GM12878 (cell line): ENCODE data around the gene GIMAP1. TPM values are rescaled to one million over a fixed set of nuclear protein-coding genes. Genes with fewer than 3 reads are reported as not detected.
A peak's percentile ranks its signal among the peaks of the same experiment; 100 is the strongest.

Experiments
- ATAC-seq: fragments of 200-7000 bp; cut with Tn5 transposase; 3 replicates; pipeline ENCODE4 v1.9.1; 2020; ENCODE audit warnings: mild to moderate bottlenecking, moderate library complexity
- BruUV-seq: library from RNA; stranded (reverse); fragments of 400-500 nt; replicated peaks from 2 replicates; lab custom pipeline; 2021; lab: Mats Ljungman, UMichigan
- CTCF ChIA-PET: fragments of 300-600 bp; sonication (Branson Sonifier 250); formaldehyde crosslinking; extraction: SDS; loops from one replicate; lab custom pipeline; 2021; ENCODE audit warnings: inconsistent platforms; lab: Yijun Ruan, JAX
- POLR2A ChIA-PET: fragments of 350-600 bp; formaldehyde crosslinking; extraction: SDS; loops from one replicate; lab custom pipeline; 2021; ENCODE audit warnings: inconsistent platforms; lab: Charles Lee
- RAD21 ChIA-PET: fragments of 300-600 bp; sonication (Branson Sonifier 250); formaldehyde crosslinking; loops from one replicate; lab custom pipeline; 2023; ENCODE audit warnings: antibody characterized with exemption; ENCODE audit not compliant: unreplicated experiment; lab: Charles Lee
- SMC1A ChIA-PET: fragments of 300-600 bp; sonication (Branson Sonifier 250); formaldehyde crosslinking; loops from one replicate; lab custom pipeline; 2023; ENCODE audit not compliant: unreplicated experiment, uncharacterized antibody; lab: Charles Lee
- DNase-seq: peaks from one replicate; pipeline ENCODE4 v3.0.0-alpha.2; 2011; ENCODE audit warnings: low read depth, low spot score
- FAIRE-seq: peaks from 3 replicates; lab custom pipeline; 2011; peaks lifted over from hg19 to GRCh38; lab: Jason Lieb, UNC
- H2AFZ ChIP-seq: 2 replicates; pipeline ENCODE4 v1.6.0; 2011; ENCODE audit warnings: low read depth, low read length, control low read depth; ENCODE audit not compliant: control insufficient read depth
- H3K27ac ChIP-seq: 2 replicates; pipeline ENCODE4 v1.5.1; 2011; ENCODE audit warnings: control low read depth; ENCODE audit not compliant: control insufficient read depth, insufficient read depth
- H3K27me3 ChIP-seq, 2 experiments: replicated peaks in 1 of 2; 2 replicates each; pipeline versions ENCODE4 v1.6.0 to v1.6.1; 2011; ENCODE audit warnings: low read length in 1 of 2; ENCODE audit not compliant: control insufficient read depth in 2 of 2, insufficient read depth in 2 of 2
- H3K36me3 ChIP-seq, 2 experiments: 2 replicates each; pipeline ENCODE4 v1.5.1; 2011; ENCODE audit warnings: low read length in 1 of 2; ENCODE audit not compliant: control insufficient read depth in 2 of 2, insufficient read depth in 2 of 2
- H3K4me1 ChIP-seq: 2 replicates; pipeline ENCODE4 v1.6.1; 2011; ENCODE audit warnings: mild to moderate bottlenecking, low read length, moderate library complexity, mixed read lengths; ENCODE audit not compliant: control insufficient read depth, insufficient read depth
- H3K4me2 ChIP-seq: 2 replicates; pipeline ENCODE4 v1.6.0; 2011; ENCODE audit warnings: control low read depth; ENCODE audit not compliant: control insufficient read depth, insufficient read depth
- H3K4me3 ChIP-seq: fragments of 200-600 bp; sonication (generic); 2 replicates; pipeline ENCODE4 v1.5.1; 2016
- H3K79me2 ChIP-seq: 2 replicates; pipeline ENCODE4 v1.6.0; 2011; ENCODE audit warnings: low read length; ENCODE audit not compliant: control insufficient read depth, insufficient read depth
- H3K9ac ChIP-seq: 2 replicates; pipeline ENCODE4 v1.8.0; 2011; ENCODE audit warnings: low read length, control low read depth, mixed read lengths; ENCODE audit not compliant: control insufficient read depth, insufficient read depth
- H3K9me3 ChIP-seq: replicated peaks from 3 replicates; pipeline ENCODE4 v1.5.1; 2011; ENCODE audit warnings: mild to moderate bottlenecking, low read length; ENCODE audit not compliant: control insufficient read depth, insufficient read depth
- H4K20me1 ChIP-seq: 2 replicates; pipeline ENCODE4 v1.6.0; 2011; ENCODE audit not compliant: control insufficient read depth, insufficient read depth
- ATF7 ChIP-seq: fragments of 450-650 bp; IDR thresholded peaks from 2 replicates; pipeline ENCODE4 v1.6.1; 2016; ENCODE audit warnings: low read depth, mild to moderate bottlenecking
- BCL11A ChIP-seq: IDR thresholded peaks from 2 replicates; pipeline ENCODE4 v1.6.1; 2011; ENCODE audit warnings: low read depth, low read length
- CREM ChIP-seq: IDR thresholded peaks from 2 replicates; pipeline ENCODE4 v1.6.1; 2014; ENCODE audit warnings: antibody characterized with exemption, low read depth
- EED ChIP-seq: sonication (generic); IDR thresholded peaks from 2 replicates; pipeline ENCODE4 v1.6.1; 2016; ENCODE audit warnings: antibody characterized with exemption, low read depth
- EP300 ChIP-seq, 2 experiments: fragments of 150-350 bp in 1 of 2; IDR thresholded peaks; 2 replicates each; pipeline ENCODE4 v1.6.1; 2011 to 2012; ENCODE audit warnings: low read depth in 2 of 2, low read length in 2 of 2, borderline replicate concordance in 1 of 2, improper control_type of control experiment in 1 of 2, inconsistent platforms in 1 of 2; ENCODE audit not compliant: control insufficient read depth in 1 of 2
- ETV6 ChIP-seq, 2 experiments: fragments of 450-650 bp in 1 of 2; IDR thresholded peaks in 1 of 2; conservative IDR thresholded peaks in 1 of 2; 2 replicates each; pipeline ENCODE4 v1.6.1; 2014; ENCODE audit warnings: antibody characterized with exemption in 1 of 2, borderline replicate concordance in 1 of 2, low read depth in 1 of 2, mild to moderate bottlenecking in 1 of 2, moderate library complexity in 1 of 2
- FOXM1 ChIP-seq: IDR thresholded peaks from 2 replicates; pipeline ENCODE4 v1.6.1; 2012; ENCODE audit warnings: low read depth, mild to moderate bottlenecking, inconsistent platforms, low read length, moderate library complexity
- IKZF2 ChIP-seq, 2 experiments: fragments of 450-650 bp; IDR thresholded peaks; 2 replicates each; pipeline ENCODE4 v1.6.1; 2017; ENCODE audit warnings: mild to moderate bottlenecking in 2 of 2, moderate library complexity in 2 of 2
- IRF4 ChIP-seq: IDR thresholded peaks from 2 replicates; pipeline ENCODE4 v1.6.1; 2011; ENCODE audit warnings: low read depth, low read length
- MYB ChIP-seq: fragments of 150-350 bp; IDR thresholded peaks from 2 replicates; pipeline ENCODE4 v1.6.1; 2014; ENCODE audit warnings: mild to moderate bottlenecking, low read depth, low read length, borderline replicate concordance
- NR2C2 ChIP-seq: IDR thresholded peaks from 2 replicates; pipeline ENCODE4 v1.6.1; 2011; ENCODE audit warnings: borderline replicate concordance, low read depth; ENCODE audit not compliant: control insufficient read depth, insufficient read length
- NR2F1 ChIP-seq: fragments of 450-650 bp; conservative IDR thresholded peaks from 2 replicates; pipeline ENCODE4 v1.6.1; 2017; ENCODE audit warnings: mild to moderate bottlenecking
- RFX5 ChIP-seq: IDR thresholded peaks from 2 replicates; pipeline ENCODE4 v1.6.1; 2011; ENCODE audit warnings: low read depth, low read length, improper control_type of control experiment
- RUNX3 ChIP-seq: IDR thresholded peaks from 2 replicates; pipeline ENCODE4 v1.6.1; 2012; ENCODE audit warnings: low read length, inconsistent platforms
- TCF12 ChIP-seq: IDR thresholded peaks from 2 replicates; pipeline ENCODE4 v1.6.1; 2011; ENCODE audit warnings: low read depth, mild to moderate bottlenecking, low read length
- TCF3 ChIP-seq: IDR thresholded peaks from 2 replicates; pipeline ENCODE4 v1.6.1; 2012; ENCODE audit warnings: low read depth, mild to moderate bottlenecking, low read length, borderline replicate concordance; ENCODE audit not compliant: insufficient read depth
- ZNF384 ChIP-seq: IDR thresholded peaks from 2 replicates; pipeline ENCODE4 v1.6.1; 2012; ENCODE audit warnings: low read depth, mild to moderate bottlenecking, low read length, improper control_type of control experiment, borderline replicate concordance
- WGBS: methylation state at CpG from one replicate; pipeline ENCODE4 v1.1.6; 2016; ENCODE audit warnings: low lambda C conversion rate; ENCODE audit not compliant: insufficient replicate concordance, insufficient coverage; ENCODE audit errors: missing lambda C conversion rate; 5-methylcytosine and 5-hydroxymethylcytosine counted together
- in situ Hi-C: fragments of 300-500 bp; cut with MboI; formaldehyde crosslinking; loops from 9 replicates; pipeline ENCODE4 v1.14.3; 2018; ENCODE audit warnings: mixed read lengths
- intact Hi-C: fragments of 100-400 bp; cut with micrococcal nuclease; formaldehyde crosslinking; loops from one replicate; pipeline ENCODE4 v1.14.2; 2022; ENCODE audit not compliant: unreplicated experiment
- polyA plus RNA-seq, 11 experiments: library from polyadenylated mRNA; depleted of rRNA in 4 of 11; unstranded in 6 of 11; stranded (reverse) in 5 of 11; fragments of >200 nt; fragmentation: Nextera tagmentation in 4 of 11; fragmentation: Illumina TruSeq in 1 of 11; extraction: Ambion mirVana in 4 of 11; extraction: Trizol in 1 of 11; gene quantifications; 1 replicate in 1 of 11; 2 replicates in 10 of 11; pipeline versions ENCODE4 v1.2.1 to v1.2.3, GENCODE V29; 2011 to 2016; ENCODE audit warnings: inconsistent platforms in 2 of 11, missing spikeins in 2 of 11, low read depth in 1 of 11
- total RNA-seq, 4 experiments: library from RNA; depleted of rRNA in 3 of 4; stranded (reverse); fragments of >200 nt in 3 of 4; fragmentation: Illumina TruSeq in 1 of 4; extraction: Trizol in 1 of 4; gene quantifications; 2 replicates each; pipeline versions ENCODE4 v1.2.1 to v1.2.3, GENCODE V29; 2013 to 2021
- TF ChIP-seq, protein P1 (sequence below): fragments of 450-650 bp; IDR thresholded peaks from 2 replicates; pipeline ENCODE4 v1.6.1; 2017; ENCODE audit warnings: mild to moderate bottlenecking, moderate library complexity
- TF ChIP-seq, protein P2 (sequence below): IDR thresholded peaks from 2 replicates; pipeline ENCODE4 v1.6.1; 2012; ENCODE audit warnings: low read length, inconsistent platforms
- TF ChIP-seq, protein P3 (sequence below): fragments of 450-650 bp; IDR thresholded peaks from 2 replicates; pipeline ENCODE4 v1.6.1; 2016; ENCODE audit warnings: mild to moderate bottlenecking

GIMAP1 gene
- total and polyA plus RNA-seq, 10 of the 15 experiments (the other 5 are each of a cell fraction or from before 2014, with no cell fraction given) = 0.16 to 1.9 (median 1.1) TPM

DNA sequence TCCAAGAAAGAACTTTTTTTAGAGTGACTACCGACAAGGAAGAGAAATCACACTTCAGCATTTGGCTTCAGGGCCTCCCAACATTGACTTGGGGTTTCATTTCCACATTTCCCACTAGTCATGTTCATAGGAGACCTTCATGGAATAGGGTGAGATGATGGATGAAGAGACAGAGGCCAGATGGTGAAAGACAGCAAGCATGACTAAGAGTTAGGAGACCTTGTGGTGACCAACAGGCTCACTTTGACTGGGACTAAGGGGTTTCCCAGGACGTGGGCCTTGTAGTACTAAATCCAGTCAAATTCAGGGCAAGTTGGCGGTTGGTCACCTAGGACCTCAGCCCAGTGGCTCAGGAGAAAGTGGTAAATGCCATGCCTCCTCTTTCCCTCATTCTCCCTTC, 17.8 kb downstream of the GIMAP1 start:
- no peaks in the 10 kb centered on the region; the same call in 2 of the 3 replicates for H3K9me3 ChIP-seq
- H3K36me3 ChIP-seq = no peaks in the 10 kb centered on the region
- WGBS = 37% methylated on average over 3 of the region's 3 CpGs
- ChIA-PET RAD21 (no interaction called here), CTCF (no interaction called here), POLR2A (no interaction called here), SMC1A (no interaction called here)
- in situ Hi-C loops (no loop called here), intact Hi-C loops (no loop called here)
- peaks cover 24% of the 10 kb centered on the region for H3K79me2 ChIP-seq
- peak overlapping the region; percentile 8; the same call in 1 of the 2 replicates for H3K27ac ChIP-seq
- DNase-seq (no peak), FAIRE-seq (no peak), ATAC-seq (no peak)
- peaks cover 32% of the 10 kb centered on the region for H3K4me1 ChIP-seq
- no peak overlapping the region for H3K9ac ChIP-seq
- no peaks in the 10 kb centered on the region for H3K27me3 ChIP-seq
- no TSS peak for BruUV-seq
- H3K4me2 ChIP-seq = no peak overlapping the region
- no peak overlapping the region for H2AFZ ChIP-seq
- H4K20me1 ChIP-seq = no peaks in the 10 kb centered on the region
- no peak overlapping the region for H3K4me3 ChIP-seq
- no peak for TF ChIP-seq NR2C2
- peak; percentile 79 for TF ChIP-seq IRF4
- TF ChIP-seq ZNF384 = no peak
- peak; percentile 52; the same call in 1 of the 2 replicates for TF ChIP-seq FOXM1
- TF ChIP-seq, protein P1, sequence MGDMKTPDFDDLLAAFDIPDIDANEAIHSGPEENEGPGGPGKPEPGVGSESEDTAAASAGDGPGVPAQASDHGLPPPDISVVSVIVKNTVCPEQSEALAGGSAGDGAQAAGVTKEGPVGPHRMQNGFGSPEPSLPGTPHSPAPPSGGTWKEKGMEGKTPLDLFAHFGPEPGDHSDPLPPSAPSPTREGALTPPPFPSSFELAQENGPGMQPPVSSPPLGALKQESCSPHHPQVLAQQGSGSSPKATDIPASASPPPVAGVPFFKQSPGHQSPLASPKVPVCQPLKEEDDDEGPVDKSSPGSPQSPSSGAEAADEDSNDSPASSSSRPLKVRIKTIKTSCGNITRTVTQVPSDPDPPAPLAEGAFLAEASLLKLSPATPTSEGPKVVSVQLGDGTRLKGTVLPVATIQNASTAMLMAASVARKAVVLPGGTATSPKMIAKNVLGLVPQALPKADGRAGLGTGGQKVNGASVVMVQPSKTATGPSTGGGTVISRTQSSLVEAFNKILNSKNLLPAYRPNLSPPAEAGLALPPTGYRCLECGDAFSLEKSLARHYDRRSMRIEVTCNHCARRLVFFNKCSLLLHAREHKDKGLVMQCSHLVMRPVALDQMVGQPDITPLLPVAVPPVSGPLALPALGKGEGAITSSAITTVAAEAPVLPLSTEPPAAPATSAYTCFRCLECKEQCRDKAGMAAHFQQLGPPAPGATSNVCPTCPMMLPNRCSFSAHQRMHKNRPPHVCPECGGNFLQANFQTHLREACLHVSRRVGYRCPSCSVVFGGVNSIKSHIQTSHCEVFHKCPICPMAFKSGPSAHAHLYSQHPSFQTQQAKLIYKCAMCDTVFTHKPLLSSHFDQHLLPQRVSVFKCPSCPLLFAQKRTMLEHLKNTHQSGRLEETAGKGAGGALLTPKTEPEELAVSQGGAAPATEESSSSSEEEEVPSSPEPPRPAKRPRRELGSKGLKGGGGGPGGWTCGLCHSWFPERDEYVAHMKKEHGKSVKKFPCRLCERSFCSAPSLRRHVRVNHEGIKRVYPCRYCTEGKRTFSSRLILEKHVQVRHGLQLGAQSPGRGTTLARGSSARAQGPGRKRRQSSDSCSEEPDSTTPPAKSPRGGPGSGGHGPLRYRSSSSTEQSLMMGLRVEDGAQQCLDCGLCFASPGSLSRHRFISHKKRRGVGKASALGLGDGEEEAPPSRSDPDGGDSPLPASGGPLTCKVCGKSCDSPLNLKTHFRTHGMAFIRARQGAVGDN = no peak
- 0 out of 2 replicates have a peak, but pooled peaks have one; percentile 44 for TF ChIP-seq TCF3
- TF ChIP-seq, protein P2, sequence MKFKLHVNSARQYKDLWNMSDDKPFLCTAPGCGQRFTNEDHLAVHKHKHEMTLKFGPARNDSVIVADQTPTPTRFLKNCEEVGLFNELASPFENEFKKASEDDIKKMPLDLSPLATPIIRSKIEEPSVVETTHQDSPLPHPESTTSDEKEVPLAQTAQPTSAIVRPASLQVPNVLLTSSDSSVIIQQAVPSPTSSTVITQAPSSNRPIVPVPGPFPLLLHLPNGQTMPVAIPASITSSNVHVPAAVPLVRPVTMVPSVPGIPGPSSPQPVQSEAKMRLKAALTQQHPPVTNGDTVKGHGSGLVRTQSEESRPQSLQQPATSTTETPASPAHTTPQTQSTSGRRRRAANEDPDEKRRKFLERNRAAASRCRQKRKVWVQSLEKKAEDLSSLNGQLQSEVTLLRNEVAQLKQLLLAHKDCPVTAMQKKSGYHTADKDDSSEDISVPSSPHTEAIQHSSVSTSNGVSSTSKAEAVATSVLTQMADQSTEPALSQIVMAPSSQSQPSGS = peak; percentile 72
- TF ChIP-seq NR2F1 = no peak
- TF ChIP-seq ATF7 = no peak
- TF ChIP-seq RUNX3 = peak; percentile 93
- no peak for TF ChIP-seq EP300 (IDR thresholded peaks at IDR 0.05; ENCODE audit: borderline replicate concordance in 1 of 2, control insufficient read depth in 1 of 2, low read depth in 2 of 2, low read length in 2 of 2)
- no peak for TF ChIP-seq MYB
- no peak for TF ChIP-seq RFX5
- peak; percentile 63; the same call in 1 of the 2 replicates for TF ChIP-seq CREM
- TF ChIP-seq, protein P3, sequence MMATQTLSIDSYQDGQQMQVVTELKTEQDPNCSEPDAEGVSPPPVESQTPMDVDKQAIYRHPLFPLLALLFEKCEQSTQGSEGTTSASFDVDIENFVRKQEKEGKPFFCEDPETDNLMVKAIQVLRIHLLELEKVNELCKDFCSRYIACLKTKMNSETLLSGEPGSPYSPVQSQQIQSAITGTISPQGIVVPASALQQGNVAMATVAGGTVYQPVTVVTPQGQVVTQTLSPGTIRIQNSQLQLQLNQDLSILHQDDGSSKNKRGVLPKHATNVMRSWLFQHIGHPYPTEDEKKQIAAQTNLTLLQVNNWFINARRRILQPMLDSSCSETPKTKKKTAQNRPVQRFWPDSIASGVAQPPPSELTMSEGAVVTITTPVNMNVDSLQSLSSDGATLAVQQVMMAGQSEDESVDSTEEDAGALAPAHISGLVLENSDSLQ = no peak
- peak in 1 of 2 experiments; percentile 12; a peak in 1 of 4 replicates for TF ChIP-seq IKZF2 (IDR thresholded peaks at IDR 0.05)
- peak; percentile 82 for TF ChIP-seq EED
- TF ChIP-seq ETV6 (conservative IDR thresholded peaks at IDR 0.05 in 1 of 2, IDR thresholded peaks at IDR 0.05 in 1 of 2; ENCODE audit: borderline replicate concordance in 1 of 2, low read depth in 1 of 2) = no peak
- TF ChIP-seq BCL11A = peak; percentile 71
- TF ChIP-seq TCF12 = peak; percentile 77
